Measurements from ENCODE around the gene CARD19.
"Not testable (repeated sequence)": the region's sequence is repeated elsewhere in the genome, so short reads cannot be mapped to it uniquely, and the experiment has no call there.

The CARD19 gene

DNA sequence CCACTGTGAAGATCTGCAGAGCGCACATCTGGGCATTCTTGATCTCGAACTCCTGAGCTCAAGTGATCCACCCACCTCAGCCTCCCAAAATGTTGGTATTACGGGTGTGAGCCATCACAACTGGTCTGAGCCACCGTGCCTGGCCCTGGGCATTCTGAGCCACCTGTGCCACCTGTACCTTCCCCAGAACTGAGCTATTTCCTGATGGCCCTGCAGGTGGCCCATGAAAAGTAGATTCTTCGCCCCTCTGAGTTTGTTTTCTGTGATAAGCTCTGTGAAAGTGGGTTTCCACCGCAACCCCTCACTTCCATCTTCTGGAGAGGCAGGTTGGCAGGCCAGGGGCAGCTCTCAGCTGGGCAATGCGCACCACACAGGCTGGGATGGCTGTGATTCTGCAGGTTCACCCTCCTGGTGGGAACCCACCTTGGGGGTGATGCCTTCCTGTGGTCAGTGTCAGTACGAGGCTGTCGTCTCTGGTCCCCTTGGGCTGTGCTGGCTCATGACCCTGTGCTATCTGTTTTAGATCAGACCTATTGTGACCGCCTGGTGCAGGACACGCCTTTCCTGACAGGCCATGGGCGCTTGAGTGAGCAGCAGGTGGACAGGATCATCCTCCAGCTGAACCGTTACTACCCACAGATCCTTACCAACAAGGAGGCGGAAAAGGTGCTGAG is 11.3 kb downstream of the CARD19 start:
- no peak for DNase-seq (ENCODE audit: low spot score)

DNA sequence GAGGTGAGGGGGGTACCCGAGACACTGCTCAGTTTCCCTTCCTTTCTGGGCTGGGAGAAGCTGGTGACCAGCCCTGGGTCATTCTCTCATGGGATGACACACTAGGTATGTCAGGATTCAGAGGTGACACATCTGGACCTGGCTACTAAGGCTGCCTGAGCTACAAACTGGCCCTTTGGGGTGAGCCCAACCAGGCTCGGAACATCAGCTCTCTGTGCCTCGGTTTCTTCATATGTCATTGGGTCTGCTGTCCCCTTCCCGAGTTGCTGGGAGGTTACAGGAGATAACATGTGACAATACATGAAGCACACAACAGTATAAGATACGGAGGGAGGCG is 11.8 kb downstream of the CARD19 start:
- no peak for DNase-seq (ENCODE audit: low spot score)

DNA sequence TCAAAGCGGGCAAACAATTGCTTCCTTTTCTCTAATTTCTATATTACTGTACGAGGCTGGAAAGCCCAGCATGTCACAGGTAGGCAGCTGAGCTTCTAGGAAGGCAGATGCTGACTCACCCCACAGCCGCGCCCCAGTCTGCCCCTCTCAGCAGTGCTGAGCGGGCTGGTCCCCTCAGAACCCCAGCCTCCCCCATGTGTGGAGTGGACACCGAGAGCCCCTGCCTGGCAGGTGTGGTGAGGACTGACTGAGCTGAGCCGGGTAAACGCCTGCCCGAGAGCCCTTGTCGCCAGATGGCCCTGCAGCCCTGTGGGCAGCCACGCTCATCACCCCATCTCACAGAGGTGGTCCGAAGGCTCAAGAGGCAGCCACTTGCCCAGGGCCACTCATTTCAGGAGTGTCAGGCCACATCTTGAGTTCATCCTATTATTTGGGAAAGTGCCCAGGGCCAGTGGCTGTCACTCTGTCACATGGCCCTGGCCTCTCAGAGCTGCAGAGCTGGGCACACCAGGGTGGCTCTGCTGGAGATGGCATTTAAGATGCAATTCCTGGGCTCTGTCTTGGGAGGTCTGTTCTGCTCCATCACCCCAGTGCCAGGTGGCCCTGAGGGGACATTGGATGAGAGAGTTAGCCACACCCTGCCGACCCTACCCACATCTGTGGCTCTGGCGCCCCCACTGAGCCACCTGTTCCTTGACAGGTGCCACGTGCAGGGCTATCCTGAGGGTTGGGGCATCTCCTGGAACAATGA is 12.4 kb downstream of the CARD19 start:
- DNase-seq (ENCODE audit: low spot score) = no peak

DNA sequence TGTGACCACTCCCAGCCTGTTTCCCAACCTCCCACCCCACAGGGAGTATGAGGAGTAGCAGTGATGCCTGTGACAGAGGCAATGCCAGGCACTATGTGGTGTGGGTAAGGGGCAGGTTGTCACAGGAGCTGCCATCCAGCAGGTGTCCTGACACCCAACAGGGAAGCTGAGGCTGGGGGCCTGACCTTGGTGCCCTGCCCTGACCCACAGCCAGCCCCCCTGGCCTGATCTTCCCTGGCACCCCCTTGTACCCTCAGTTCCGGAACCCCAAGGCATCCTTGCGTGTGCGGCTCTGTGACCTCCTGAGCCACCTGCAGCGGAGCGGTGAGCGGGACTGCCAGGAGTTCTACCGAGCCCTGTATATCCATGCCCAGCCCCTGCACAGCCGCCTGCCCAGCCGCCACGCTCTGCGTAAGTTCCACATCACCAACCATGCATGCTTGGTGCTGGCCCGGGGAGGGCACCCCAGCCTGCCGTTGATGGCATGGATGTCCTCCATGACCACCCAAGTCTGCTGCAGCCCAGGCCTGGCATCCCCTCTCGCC is 14.4 kb downstream of the CARD19 start:
- no peak for DNase-seq (ENCODE audit: low spot score)

DNA sequence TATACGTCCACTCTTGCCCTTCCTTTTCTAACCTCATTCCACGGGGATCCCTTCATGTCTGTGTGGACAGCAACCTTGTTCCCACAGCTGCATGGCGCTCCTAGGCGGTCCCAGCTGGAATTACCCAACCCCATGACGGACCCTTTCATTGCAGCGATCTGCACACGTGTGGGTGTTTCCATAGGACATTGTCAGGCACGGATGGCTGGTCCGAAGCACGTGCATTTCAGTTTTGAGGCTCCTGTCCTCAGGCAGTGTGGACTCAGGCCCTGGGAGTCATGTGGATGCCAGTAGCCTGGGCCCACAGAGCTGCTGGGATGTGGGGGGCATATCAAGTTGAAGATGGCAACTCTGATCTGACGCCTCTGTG is 15.0 kb downstream of the CARD19 start:
- no peak for DNase-seq (ENCODE audit: low spot score)

DNA sequence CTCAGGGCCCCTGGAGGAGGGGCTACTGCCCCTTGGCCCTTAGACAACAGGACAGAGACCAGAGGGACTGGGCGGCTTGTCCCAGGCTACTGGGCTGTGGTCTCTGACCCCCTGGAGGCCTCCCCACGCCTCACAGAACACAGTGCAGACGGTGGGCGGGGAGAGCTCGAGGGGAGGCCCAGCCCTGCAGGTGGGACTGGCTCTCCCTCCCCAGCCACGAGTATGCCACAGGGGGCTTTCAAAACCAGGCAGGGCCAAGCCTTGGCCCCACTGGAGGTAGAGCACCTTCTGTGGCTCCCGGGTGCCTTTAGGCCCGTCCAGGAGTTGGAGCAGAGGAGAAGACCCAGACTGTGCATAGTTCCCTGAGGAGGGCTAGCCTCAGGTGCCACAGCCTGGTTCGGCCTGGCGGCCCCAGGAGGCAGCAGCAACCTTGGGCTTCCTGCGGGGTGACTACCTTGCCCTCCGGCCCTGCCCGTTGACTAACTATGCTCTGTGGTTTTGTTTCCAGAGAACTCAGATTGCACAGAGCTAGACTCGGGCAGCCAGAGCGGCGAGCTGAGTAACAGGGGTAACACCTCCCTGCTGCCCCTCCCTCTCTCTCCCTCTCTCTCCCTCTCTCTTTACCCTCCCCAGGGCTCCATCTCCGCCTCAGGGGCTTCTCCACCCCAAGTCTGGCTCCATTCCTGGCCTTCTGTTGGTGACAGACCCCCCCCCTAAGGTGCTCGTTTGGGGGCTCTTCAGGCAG is 15.5 kb downstream of the CARD19 start:
- no peak for DNase-seq (ENCODE audit: low spot score)

DNA sequence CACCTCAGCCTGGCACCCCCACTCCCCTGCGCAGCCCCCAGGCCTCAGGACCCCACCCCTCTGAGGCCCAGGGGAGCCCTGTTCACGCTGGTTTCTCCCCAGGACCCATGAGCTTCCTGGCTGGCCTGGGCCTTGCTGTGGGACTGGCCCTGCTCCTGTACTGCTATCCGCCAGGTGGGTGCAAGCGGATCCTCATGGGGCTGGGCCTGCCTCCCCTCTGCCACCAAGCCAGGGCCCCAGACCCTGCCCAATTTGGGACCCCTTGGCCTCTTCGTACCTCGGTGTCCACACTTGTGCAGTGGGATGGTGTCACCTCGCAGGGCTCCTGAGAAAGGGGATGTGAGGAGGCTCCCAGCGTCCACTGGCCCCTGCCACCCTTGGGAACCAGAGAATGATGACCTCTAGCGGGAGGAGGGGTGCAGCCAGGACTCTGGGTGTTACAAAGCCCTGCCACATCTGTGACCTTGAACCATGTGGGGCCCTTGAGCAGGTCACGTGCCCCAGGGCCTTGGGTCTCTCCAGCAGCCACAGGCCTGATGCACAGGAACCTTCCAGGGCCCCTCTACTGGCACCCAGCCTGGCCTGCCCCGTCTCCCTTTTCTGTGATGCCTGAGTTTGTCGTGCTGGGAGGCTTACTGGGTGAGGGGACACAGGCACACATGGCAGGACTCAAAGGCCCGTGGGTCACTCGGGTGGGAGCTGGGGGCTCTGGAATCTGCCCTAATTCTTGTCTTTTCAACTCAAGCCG is 16.3 kb downstream of the CARD19 start:
- DNase-seq (ENCODE audit: low spot score) = no peak

DNA sequence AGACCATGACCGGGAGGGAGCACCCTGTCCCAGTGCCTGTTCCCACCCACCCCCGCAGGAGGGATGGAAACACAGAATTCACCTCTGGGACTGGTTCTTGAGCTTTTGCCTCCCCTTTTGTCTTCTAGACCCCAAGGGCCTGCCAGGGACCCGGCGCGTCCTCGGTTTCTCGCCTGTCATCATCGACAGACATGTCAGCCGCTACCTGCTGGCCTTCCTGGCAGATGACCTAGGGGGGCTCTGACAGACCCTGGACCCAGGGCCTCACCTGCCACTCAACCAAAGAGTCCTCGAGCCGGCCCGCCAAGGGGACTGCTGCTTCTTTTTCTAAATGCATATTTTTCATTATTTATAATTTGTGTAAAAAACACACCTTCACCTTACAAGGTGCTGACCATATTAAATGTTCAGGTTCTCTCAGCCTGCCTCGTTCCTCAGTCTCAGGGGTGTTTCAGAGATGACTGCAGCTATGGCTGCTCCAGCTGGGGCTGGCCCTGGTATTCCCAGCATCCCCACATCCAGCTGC is 16.9 kb downstream of the CARD19 start:
- no peak for DNase-seq (ENCODE audit: low spot score)

DNA sequence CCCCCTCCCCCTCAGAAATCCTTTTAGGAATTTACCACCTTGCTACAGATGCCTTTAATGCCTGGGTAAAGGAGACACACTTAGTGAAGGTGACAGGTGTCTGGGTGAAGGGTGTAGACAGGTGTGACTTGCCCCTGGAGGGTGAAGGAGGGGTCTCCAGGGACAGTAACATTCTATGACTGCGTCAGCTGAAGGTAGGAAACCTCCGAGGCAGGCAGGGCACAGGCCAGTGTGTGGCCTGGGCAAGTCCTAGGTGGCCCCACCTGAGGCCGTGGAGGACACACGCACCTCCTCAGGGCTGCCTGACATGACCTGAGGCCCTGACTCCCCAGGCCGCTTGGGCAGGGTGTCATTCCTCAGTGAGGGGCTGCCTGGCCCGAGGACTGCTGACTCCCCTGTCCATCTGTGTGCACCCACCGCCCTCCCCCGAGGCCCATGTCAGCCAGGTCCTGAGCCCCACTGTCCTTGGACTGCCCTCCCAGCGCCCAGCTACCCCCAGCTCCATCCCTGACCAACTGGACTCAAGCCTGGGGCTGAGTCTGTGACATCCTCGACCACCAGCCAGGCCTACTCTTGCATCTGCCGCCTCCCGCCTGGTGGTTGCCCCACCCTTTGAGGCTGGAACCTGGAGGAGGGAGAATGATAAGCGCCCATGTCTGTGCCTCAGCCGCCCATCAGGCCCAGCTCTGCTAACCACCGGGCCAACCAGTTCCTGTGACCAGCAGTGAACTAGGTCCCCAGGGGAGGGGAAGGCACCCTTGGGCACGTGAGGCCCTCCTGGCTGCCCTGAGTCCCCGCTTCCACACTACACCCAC is 18.4 kb downstream of the CARD19 start:
- DNase-seq (ENCODE audit: low spot score) = no peak

DNA sequence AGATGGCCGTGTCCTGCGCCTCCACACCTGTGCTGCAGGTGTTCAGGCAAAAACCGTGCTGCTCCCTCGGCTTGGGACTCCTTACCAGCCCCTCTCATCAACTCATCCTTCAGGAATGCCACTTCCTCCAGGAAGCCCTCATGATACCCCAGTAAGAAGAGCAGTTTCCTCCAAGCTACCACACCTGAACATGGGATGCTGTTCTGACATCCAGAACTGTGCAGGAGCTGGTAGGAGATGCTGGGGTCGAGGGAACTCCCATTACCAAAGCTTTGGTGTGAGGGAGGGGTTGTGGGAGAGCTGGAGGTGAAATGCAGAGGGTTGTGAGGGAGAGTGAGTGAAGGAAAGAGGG is 18.9 kb downstream of the CARD19 start:
- no peak for DNase-seq (ENCODE audit: low spot score)

DNA sequence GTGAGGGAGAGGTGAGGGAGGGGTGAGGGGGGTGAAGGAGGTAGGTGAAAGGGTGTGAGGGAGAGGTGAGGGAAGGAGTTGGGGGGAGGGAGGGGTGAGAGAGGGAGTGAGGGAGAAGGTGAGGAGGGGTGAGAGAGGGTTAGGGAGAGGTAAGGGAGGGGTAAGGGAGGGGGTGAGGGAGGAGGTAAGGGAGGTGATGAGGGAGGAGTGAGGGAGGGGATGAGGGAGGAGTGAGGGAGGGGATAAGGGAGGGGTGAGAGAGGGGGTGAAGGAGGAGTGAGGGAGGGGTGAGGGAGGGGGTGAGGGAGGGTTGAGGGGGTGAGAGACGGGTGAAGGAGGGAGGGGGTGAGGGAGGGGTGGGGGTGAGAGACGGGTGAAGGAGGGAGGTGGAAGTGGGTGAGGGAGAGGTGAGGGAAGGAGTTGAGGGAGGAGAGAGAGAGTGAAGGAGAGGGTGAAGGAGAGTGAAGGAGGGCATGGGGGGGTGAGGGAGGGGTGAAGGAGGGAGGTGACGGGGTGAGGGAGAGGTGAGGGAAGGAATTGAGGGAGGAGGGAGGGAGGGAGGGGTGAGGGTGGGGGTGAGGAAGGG is 19.6 kb downstream of the CARD19 start:
- DNase-seq (ENCODE audit: low spot score) = no peak

DNA sequence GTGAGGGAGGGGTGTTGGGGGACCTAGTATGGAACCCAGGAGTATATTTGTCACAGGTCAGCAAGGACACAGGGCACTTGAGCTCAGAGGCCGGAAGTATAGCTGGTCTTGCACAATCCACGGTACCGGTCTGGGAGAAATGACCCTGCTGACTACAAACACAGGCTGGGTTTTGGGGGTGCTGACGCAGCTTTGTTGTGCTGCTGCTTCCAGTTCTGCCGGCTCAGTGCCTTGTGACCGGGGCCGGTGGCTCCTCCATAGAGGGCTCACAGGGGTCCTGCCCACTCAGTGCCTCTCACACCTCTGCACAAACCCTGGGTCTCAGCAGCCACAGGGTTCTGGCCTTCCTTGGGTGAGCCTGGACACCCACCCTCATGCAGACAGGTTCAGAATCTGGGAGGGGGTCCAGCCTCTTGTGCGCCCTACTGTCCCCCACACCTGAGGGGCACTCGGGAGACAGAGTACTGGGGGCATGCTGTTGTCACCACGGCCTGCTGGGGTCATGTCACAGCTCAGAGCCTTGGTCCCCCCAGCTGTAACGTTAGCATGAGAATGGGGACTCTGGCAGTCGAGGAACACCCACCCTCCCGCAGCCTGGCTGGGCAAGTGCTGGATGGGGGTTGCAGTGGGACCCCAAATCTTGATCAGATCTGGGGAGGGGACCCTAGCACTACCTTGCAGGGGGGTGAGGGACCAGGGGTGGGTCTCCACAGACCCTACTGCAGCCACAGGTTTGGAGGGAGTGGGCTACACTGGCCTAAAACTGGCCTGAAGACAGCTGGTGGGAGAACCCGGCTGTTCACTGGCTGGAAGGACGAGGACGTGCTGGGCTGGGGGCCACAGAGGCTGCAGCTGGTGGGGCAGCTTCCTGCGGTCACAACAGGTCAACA is 20.3 kb downstream of the CARD19 start:
- DNase-seq (ENCODE audit: low spot score) = peak; percentile 75

DNA sequence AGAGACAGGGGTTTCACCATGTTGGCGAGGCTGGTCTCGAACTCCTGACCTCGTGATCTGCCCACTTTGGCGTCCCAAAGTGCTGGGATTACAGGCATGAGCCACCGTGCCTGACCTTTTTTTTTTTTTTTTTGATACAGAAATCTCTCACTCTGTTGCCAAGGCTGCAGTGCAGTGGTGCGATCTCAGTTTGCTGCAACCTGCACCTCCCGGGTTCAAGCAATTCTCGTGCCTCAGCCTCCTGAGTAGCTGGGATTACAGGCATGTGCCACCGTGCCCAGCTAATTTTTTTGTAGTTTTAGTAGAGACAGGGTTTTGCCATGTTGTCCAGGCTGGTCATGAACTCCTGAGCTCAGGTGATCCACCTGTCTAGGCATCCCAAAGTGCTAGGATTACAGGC is 21.5 kb downstream of the CARD19 start:
- not testable (repeated sequence) for DNase-seq (ENCODE audit: low spot score)

DNA sequence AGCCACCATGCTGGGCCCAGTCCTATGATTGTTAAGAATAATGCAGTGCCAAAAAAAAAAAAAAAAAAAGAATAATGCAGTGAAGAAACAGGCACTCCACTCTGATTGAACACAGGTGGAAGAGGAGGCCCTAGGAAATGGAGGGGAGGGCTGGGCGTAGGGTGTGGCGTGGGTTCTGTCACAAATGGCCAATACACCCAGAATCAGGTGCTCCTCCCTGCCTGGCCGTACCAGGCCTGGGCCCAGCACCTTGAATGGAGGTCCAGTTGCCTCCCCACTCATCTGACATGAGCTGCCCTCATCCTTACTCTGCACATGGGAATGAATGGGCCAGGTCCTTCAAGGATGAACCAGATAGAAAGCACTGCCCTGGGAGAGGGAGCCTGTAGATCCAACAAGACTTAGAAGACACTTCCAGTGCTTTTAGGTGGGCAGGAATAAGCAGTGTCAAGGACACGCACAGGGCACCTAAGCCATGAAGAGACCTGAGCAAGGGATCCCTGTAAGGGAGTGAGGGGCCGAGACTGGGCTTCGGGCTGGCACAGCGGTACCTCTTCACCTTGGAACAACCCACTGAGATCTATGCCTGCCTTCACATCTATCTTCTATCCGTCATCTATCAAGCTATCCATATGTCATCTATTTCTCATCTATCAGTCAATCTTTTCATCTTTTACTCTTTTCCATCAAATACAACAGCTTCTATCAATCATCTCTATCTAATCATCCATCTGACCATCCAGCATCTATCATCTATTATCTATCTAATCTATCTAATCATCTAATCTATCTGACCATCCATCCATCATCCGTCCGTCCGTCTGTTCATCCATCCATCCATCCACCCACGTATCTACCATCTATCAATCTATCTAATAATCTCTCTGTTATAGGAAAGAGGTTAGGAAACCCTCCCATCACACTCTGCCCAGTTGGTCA is 22.2 kb downstream of the CARD19 start:
- DNase-seq (ENCODE audit: low spot score) = no peak

DNA sequence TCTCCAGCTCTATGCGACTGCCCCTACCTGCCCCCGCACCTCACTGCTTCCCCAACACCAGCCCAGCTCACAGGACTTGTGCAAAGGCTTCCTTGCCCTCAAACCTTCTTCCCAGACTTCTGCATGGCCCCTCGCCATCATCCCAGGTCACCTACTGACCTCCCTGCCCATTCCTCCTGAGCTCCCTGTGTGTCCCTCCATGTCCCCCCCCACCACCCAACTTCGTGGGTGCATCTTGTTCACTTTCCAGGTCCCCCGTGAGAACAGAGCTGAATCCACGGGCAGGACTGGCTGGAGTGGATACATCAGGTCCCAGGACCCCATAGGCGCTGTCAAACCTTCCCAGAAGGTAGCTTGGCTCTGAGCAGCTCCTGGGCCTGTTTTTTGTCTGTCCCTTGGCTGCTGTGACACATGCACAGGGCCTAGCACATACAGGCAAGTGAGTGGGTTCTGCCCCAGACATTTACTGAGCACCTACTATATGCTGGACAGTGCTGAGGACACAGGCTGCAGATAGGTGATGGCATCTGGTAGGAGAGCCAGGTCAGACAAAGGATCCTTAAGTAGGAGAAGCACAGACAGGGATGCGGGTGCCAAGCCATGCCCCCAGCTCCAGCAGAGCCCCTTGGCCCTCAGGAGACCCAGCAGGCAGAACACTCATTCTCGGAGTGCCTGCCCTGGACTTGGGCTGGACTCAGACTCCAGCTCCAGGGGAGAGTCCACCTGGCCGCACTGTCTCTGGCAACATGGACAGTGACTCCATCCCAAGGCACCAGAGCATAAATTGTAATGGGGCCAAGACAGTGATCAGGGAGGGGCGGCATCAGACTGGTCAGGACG is 23.1 kb downstream of the CARD19 start:
- no peak for DNase-seq (ENCODE audit: low spot score)

DNA sequence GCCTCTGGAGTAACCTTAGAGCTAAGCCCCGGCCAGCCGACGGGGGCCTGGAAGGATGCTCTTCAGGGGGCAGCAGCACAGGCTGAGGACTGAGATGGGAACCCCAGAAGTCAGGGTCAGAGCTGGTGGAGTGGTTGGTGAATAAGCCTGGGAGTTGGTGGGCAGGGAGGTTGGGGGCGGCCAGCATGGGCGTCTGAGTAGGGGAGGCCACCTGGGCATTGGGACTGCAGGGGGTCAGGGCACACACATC is 23.6 kb downstream of the CARD19 start:
- DNase-seq (ENCODE audit: low spot score) = no peak

DNA sequence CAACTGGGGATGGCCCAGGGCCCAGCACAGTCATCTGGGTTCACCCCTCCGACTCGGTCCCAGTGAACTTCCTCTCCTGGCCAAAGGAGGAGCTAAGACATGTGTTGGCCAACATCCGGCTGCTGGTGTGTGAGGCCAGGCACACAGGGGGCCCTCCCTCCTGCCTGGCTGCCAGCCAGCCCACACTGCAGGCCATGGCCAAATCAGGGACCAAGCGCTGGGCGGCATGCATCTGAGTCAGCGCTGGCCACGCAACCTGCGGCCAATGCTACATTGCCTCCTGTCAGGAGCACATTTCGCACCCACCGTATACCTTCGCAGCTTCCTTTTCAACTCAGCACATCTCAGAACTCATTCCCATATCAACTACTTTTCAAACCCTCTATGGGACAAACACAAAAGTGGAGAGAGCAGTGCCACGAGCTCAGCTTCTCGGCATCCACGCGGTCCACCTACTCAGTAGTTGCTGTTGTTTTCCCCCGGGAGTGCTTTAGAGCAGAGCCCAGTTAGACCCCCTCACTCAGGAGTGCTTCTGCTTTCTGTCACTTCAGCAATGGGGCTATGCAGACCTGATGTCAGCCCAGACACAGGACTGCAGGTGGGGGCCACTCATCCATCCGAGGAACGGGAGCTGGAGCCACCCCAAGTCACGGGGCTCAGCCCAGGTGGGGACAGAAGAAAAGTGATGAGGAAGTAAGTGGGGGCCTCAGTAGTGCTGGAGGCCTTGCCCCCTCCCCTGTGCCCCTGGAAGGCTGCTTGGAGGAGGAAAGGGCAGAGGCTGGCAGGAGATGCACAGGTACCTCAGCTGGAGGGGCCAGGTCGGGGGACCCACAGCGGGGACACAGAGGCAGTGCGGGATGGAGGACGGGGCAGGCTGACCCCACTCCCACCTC is 24.2 kb downstream of the CARD19 start:
- peak; percentile 96 for DNase-seq (ENCODE audit: low spot score)

All from hepatic stellate cell (primary cell).